Rectal smooth muscle tissue (tissue), 1 donor: ENCODE data around the gene COA6.

ENCODE experiments used
- H3K27ac ChIP-seq: one replicate; pipeline ENCODE4 v1.7.0; 2013; ENCODE audit warnings: low read depth, low read length, inconsistent platforms
- H3K27me3 ChIP-seq: one replicate; pipeline ENCODE4 v1.7.0; 2013; ENCODE audit warnings: low read length; ENCODE audit not compliant: control insufficient read depth, insufficient read depth
- H3K36me3 ChIP-seq: one replicate; pipeline ENCODE4 v1.7.0; 2013; ENCODE audit warnings: low read length; ENCODE audit not compliant: control insufficient read depth, insufficient read depth
- H3K4me1 ChIP-seq: one replicate; pipeline ENCODE4 v1.7.0; 2013; ENCODE audit warnings: low read length; ENCODE audit not compliant: control insufficient read depth, insufficient read depth
- H3K4me3 ChIP-seq: one replicate; pipeline ENCODE4 v1.7.0; 2013; ENCODE audit warnings: low read length
- H3K9ac ChIP-seq: one replicate; pipeline ENCODE4 v1.7.0; 2013; ENCODE audit warnings: low read length

The COA6 gene

DNA sequence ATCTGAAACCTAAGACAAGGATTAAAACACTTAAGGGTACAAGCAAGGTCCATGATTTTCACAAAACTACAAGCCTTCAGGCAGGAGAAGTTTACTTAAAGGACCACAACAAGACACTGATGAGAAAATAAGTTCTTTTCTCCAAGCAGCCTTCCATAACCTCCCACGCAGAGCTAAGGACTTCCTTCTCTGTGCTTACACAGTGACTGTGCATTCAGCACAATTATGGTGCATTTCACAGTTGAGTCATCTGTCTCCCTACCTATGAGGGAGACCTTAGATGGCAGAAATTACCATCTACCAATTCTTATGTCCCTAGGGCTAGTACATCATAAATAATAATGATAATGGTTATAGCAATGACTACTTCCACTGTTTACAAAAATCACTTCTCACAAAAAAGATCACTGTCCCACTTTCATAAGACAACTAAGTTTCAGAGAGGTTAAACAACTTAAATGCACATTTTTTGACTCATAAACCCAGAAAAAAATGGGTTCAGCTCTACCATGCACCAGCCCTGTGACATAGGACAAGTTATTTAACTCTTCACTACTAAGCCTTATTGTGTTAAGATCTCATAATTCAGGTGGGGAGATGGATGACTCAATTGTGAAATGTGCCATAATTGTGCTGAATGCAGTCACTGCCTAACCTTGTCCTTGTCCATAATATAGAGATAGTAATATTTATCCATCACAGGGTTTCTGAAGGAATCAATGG, 60.5 kb downstream of the COA6 start:
- Histone ChIP-seq H3K4me1 (no peaks in the 10 kb centered on the region), H3K4me3 (no peak overlapping the region), H3K27ac (no peak overlapping the region), H3K27me3 (no peaks in the 10 kb centered on the region), H3K9ac (no peak overlapping the region), H3K36me3 (peaks cover 15% of the 10 kb centered on the region)
